Erythroblast (primary cell): ENCODE measurements around the gene GPD2.

Experiments used
- GATA1 ChIP-seq: IDR thresholded peaks from 2 replicates; pipeline ENCODE4 v1.6.1; 2011; ENCODE audit warnings: low read depth, mild to moderate bottlenecking, control low read depth, low read length, moderate library complexity
- POLR2A ChIP-seq: IDR thresholded peaks from 2 replicates; pipeline ENCODE4 v1.6.1; 2011; ENCODE audit warnings: mild to moderate bottlenecking, low read length

DNA sequence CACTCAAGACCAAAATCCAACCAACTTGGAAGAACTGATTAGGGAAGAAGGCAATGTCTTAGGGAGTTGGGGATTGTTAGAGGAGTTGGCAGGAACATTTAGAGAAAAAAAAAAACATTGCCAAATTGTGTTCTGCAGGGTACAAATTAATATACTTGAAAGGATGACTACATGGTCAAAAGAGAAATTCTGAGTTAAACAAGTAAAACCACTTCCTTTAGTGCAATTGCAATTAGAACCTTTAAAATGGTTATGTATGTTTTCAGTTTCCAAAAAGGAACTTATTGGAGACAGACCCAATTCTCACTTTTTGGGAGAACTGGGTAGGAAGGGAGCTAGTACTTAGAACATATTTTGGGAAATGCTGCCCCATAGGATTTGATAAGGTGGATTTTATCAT is 137.9 kb downstream of the GPD2 start:
- TF ChIP-seq POLR2A (no peak), GATA1 (no peak)
